Uterus (tissue), 4 donors: ENCODE results near the gene VAMP4. TPM values are rescaled to one million over a fixed set of nuclear protein-coding genes. Genes with fewer than 3 reads are reported as not detected.

Experiments
- DNase-seq, 2 donors: peaks; one replicate each; pipeline ENCODE4 v3.0.0-alpha.2; 2019 to 2020
- H3K27ac ChIP-seq, 2 donors: fragments of 200-600 bp; sonication (generic); 1 replicate in 1 of 2; 2 replicates in 1 of 2; pipeline ENCODE4 v1.5.1; 2016 to 2018
- H3K27me3 ChIP-seq, 2 donors: fragments of 200-600 bp; sonication (generic); one replicate each; pipeline ENCODE4 v1.5.1; 2018 to 2019; ENCODE audit warnings: control low read depth in 1 of 2
- H3K36me3 ChIP-seq, 2 donors: fragments of 200-600 bp; sonication (generic); one replicate each; pipeline ENCODE4 v1.5.1; 2019; ENCODE audit warnings: control low read depth in 1 of 2
- H3K4me1 ChIP-seq, 2 donors: fragments of 200-600 bp; sonication (generic); one replicate each; pipeline ENCODE4 v1.5.1; 2018 to 2019; ENCODE audit warnings: control low read depth in 1 of 2
- H3K4me3 ChIP-seq, 2 donors: fragments of 200-600 bp; sonication (generic); 1 replicate in 1 of 2; 2 replicates in 1 of 2; pipeline ENCODE4 v1.5.1; 2018 to 2019; ENCODE audit warnings: mild to moderate bottlenecking in 1 of 2
- H3K9me3 ChIP-seq, 2 donors: fragments of 200-600 bp; sonication (generic); one replicate each; pipeline ENCODE4 v1.5.1; 2019; ENCODE audit warnings: control low read depth in 1 of 2
- POLR2A ChIP-seq, 2 donors: fragments of 450-650 bp; IDR thresholded peaks; one replicate each; pipeline ENCODE4 v1.6.1; 2016; ENCODE audit warnings: antibody characterized with exemption in 2 of 2, mild to moderate bottlenecking in 1 of 2, moderate library complexity in 1 of 2
- intact Hi-C: fragments of 100-400 bp; cut with DNase I; formaldehyde crosslinking; loops from one replicate; pipeline ENCODE4 v1.15.1; 2023; ENCODE audit warnings: low total_unique reads
- total RNA-seq, 4 donors: library from RNA; depleted of rRNA in 3 of 4; stranded (reverse); fragments of >200 nt in 3 of 4; gene quantifications; one replicate each; pipeline versions ENCODE4 v1.1.0 to v1.2.4, GENCODE V29; 2014 to 2023
- TF ChIP-seq, protein P1 (sequence below), 4 experiments: fragments of 200-600 bp in 2 of 4; fragments of 450-650 bp in 2 of 4; sonication (generic) in 2 of 4; IDR thresholded peaks; one replicate each; pipeline ENCODE4 v1.5.1; 2016 to 2019; ENCODE audit warnings: antibody characterized with exemption in 4 of 4, mild to moderate bottlenecking in 2 of 4, moderate library complexity in 1 of 4
- donor health status: DM: yes; HTN: yes; CAD: no.

The VAMP4 gene
- total RNA-seq, 4 donors from 2014 or later, result 8.2 to 30.2 (median 19.5) TPM

- no peaks in the 10 kb centered on the region for H3K9me3 ChIP-seq
- H3K27me3 ChIP-seq, result no peaks in the 10 kb centered on the region
- no peak overlapping the region for H3K27ac ChIP-seq
- TF ChIP-seq, protein P1, sequence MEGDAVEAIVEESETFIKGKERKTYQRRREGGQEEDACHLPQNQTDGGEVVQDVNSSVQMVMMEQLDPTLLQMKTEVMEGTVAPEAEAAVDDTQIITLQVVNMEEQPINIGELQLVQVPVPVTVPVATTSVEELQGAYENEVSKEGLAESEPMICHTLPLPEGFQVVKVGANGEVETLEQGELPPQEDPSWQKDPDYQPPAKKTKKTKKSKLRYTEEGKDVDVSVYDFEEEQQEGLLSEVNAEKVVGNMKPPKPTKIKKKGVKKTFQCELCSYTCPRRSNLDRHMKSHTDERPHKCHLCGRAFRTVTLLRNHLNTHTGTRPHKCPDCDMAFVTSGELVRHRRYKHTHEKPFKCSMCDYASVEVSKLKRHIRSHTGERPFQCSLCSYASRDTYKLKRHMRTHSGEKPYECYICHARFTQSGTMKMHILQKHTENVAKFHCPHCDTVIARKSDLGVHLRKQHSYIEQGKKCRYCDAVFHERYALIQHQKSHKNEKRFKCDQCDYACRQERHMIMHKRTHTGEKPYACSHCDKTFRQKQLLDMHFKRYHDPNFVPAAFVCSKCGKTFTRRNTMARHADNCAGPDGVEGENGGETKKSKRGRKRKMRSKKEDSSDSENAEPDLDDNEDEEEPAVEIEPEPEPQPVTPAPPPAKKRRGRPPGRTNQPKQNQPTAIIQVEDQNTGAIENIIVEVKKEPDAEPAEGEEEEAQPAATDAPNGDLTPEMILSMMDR (IDR thresholded peaks at IDR 0.05), result no peak
- no peak for TF ChIP-seq POLR2A (IDR thresholded peaks at IDR 0.05)
- no peak overlapping the region for H3K4me3 ChIP-seq
- H3K4me1 ChIP-seq, result peaks cover 0 to 4% of the 10 kb centered on the region in 2 donors
- intact Hi-C loops, result no loop called here
- DNase-seq, result no peak
- no peaks in the 10 kb centered on the region for H3K36me3 ChIP-seq
These were observed 43.9 kb upstream of the VAMP4 start for GRCh38 chr1:171785766-171786165.

- peaks cover 0 to 4% of the 10 kb centered on the region in 2 donors for H3K4me1 ChIP-seq
- H3K36me3 ChIP-seq, result no peaks in the 10 kb centered on the region
- intact Hi-C loops, result loop anchor here (5.0 kb wide), 1 partner anchor 748 kb away; the partner anchor contains the start of gene SUCO
These were observed 42.9 kb upstream of the VAMP4 start for GRCh38 chr1:171784784-171785183.

GRCh38 chr1:171783816-171784530 is 42.1 kb upstream of the VAMP4 start:
- no peaks in the 10 kb centered on the region for H3K9me3 ChIP-seq
- no peak for TF ChIP-seq POLR2A (IDR thresholded peaks at IDR 0.05)
- TF ChIP-seq, protein P1 (IDR thresholded peaks at IDR 0.05), result no peak
- no peaks in the 10 kb centered on the region for H3K36me3 ChIP-seq
- no peak for DNase-seq
- no peaks in the 10 kb centered on the region for H3K27me3 ChIP-seq
- intact Hi-C loops, result loop anchor here (5.0 kb wide), 1 partner anchor 748 kb away; the partner anchor contains the start of gene SUCO
- no peak overlapping the region for H3K4me3 ChIP-seq
- peaks cover 0 to 4% of the 10 kb centered on the region in 2 donors for H3K4me1 ChIP-seq
- H3K27ac ChIP-seq, result no peak overlapping the region

More at GRCh38 chr1:171784784-171785183, 42.9 kb upstream of the VAMP4 start:
- Histone ChIP-seq H3K27ac (no peak overlapping the region), H3K9me3 (no peaks in the 10 kb centered on the region), H3K27me3 (no peaks in the 10 kb centered on the region), H3K4me3 (no peak overlapping the region)
- TF ChIP-seq, protein P1 (IDR thresholded peaks at IDR 0.05), result no peak
- TF ChIP-seq POLR2A (IDR thresholded peaks at IDR 0.05), result no peak
- DNase-seq, result no peak

- intact Hi-C loops, result loop anchor here (5.0 kb wide), 1 partner anchor 751 kb away; the partner anchor contains the start of gene SUCO
- no peaks in the 10 kb centered on the region for H3K27me3 ChIP-seq
- H3K36me3 ChIP-seq, result no peaks in the 10 kb centered on the region
- TF ChIP-seq POLR2A (IDR thresholded peaks at IDR 0.05), result peak; percentile 95 to 99
- TF ChIP-seq, protein P1 (IDR thresholded peaks at IDR 0.05), result peak in 1 of 4 experiments; percentile 14
- peaks cover 0 to 4% of the 10 kb centered on the region in 2 donors for H3K4me1 ChIP-seq
- H3K9me3 ChIP-seq, result no peaks in the 10 kb centered on the region
- peak within 1 kb of the TSS; percentile 78 to 95 for H3K4me3 ChIP-seq
- H3K27ac ChIP-seq, result peak within 1 kb of the TSS; percentile 87 to 88
- peak; percentile 98 for DNase-seq
These were observed 39.5 kb upstream of the VAMP4 start, which contains the start of gene METTL13 for GRCh38 chr1:171781176-171781875. TSS of gene METTL13 (plus strand) at chr1:171781660. CDS start at chr1:171781968, 308 bp downstream.
